DMS53 treated with DMSO at 0.1 percent for 48 hours (cell line): Measurements from ENCODE around the gene MDM1.

Experiments used
- DNase-seq: peaks from one replicate; lab custom pipeline; 2025; ENCODE audit not compliant: unreplicated experiment; lab: John Stamatoyannopoulos, UW

MDM1 gene

GRCh38 chr12:68280240-68280639 lies 51.9 kb downstream of the MDM1 start:
- DNase-seq: no peak

DNA sequence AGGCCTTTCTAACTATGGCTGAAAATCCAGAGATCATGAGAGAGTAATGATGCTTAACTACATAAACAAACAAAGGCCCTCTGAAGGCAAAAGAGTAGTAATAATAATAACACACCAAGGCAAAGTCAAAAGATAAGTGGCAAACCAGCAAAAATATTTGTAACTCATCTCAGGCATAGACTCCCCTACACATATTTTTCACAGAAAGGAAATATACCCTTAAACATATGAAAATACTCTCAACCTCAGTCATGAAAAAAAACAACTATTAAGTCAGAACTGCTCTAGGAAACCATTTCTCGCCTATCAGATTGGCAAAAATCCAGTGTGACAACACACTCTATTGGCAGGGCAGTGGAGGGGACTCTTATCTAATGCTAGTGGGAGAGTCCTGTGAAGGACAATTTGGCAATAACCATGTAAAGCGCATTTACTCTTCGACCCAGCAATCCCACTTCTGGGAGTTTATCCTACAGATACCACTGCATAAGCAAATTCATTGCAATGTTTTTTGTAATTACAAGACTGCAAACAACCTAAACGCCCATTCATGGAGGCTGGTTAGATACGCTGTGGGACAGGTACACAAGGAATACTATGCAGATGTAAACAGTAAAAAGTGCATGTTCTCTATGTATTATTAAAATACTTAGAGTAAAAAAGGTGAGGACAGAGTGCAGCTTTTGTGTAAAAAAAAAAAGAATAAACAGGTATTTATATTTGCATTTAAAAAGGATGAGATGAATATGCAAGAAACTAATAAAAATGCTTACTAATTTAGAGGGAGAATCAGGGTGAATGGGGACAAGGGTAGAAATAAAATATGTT lies 52.7 kb downstream of the MDM1 start:
- DNase-seq: no peak

DNA sequence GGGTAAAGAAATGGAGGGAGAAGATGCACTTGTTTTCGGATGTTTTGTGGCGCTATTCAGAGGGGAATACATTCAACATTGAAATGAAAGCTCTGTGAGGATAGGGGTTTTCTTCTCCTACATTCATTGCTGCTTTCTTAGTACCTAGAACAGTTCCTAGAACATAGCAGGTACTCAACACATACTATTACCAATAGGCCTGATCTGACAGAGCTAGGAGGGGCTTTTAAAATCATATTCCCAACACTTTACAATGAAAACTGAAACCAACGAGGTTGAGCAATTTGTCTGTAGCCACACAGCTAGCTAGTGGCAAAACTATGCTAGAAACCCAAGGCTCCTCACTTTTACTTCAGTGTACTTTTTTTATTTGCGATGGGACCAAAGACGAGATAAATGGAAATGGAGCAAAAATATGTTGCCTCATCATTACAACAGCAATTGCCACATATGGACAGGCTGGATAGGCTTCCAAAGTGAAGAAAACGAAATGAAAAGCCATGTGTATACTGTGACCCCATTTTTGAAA lies 55.7 kb downstream of the MDM1 start:
- no peak for DNase-seq

DNA sequence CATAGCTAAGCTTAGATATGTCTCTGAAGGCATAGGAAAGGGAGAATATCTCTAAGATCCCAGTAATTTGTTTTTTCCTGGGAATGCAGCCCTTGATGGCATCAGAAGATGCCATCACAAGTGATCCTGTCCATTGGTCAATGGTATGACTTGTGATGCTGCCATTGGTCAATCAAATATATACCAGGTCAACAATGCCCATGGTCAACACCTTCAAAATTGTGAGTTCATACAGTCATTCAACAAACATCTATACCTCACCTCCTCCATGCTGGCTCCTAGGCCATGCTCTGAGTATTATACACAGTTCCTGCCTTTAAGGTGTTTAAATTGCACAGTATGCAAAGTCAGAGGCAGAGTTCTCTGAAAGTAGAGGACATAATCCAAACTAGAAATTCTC lies 59.4 kb downstream of the MDM1 start:
- DNase-seq: no peak

DNA sequence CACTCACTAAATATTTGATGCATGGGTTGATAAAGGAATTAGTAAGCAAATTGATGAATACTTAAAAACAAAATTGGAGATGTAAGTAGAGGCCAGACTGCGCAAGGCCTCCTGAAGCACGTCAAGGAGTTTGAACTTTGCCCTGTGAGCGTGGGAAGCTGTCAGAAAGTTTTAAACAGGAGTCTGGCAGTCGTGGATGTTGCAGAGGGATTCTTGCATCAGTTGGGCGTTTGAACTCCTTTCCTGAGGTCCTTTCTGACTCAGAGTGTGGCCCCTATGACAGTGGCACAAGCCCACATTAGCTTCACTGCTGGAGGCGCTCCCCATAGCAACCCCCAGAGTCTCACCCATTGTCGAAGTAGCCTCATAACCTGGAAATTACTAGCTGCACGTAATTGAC lies 60.8 kb downstream of the MDM1 start:
- DNase-seq: no peak

DNA sequence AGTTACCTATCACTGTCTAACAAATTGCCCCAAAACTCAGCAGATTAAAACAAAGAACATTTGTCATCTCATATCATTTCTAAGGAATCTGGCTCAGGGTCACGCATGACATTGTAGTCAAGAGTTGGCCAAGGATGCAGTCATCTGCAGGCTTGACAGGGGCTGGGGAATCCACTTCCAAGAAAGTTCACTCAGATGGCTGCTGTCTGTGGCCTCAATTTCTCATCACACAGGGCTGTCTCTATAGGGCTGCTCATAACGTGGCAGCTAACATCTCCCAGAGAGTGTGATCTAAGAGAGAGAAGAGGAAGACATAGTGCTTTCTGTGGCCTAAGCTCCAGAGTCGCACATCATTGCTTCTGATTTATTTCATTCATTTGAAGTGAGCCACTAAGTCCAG lies 61.8 kb downstream of the MDM1 start:
- DNase-seq: no peak

DNA sequence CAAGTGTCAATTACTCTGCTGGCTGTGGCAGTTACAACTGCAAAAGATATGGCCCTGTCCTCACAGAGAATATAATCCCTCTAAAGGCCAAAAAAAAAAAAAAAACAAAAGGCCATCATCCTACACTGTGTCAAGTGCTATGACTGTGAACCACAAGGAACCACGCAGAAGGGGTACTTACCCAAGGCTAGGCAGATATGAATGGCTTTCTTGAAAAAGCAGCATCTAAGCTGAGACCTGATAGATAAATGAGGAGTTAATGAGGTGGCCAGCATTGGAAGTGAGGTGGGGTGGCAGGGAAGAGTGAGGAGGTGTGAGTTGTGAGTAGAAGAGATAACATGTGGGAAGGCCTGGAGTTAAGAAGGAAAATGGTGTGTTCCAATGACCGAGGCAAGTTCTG lies 62.4 kb downstream of the MDM1 start:
- no peak for DNase-seq

DNA sequence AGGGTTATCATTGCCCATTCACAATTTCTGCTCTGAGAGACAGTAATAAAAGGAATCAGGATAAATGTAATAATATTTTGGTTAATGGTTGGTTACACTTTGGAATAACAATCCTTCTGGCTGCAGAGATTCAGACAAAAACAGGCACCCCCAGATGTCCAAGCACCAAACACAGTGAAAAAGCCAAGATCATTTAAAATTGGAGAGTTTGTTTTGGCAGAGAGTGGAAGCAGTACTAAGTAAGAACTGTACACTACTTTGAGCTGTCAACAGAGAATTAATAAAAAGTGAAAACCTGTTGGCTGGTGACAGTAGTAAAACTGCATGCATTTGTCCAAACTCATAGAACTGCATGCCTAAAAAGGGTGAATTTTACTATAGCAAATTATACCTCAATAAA lies 63.2 kb downstream of the MDM1 start:
- DNase-seq: no peak

DNA sequence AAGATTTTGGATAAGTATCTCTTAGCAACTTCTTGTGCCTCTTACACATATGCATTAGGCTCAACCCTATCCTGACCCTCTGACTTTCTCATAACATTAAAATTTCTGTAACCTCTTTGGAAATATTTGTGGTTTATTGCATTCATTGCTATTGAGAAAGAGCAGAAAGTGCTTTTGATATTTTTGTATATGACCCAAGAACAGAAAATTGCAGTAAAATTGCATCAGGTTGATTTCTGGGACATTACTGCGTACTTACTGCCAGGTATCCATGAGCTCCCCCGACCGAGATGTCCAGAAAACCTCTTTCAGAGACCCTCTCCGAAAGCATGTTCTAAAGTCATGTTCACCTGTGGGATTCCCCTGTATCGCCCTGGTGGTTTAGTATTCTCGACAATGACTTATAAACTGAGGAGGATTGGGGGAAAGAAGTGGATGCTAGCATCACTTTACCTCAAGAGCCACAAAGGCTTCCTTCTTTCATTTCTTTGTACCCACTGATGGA lies 64.2 kb downstream of the MDM1 start:
- DNase-seq: no peak

GRCh38 chr12:68264857-68265256 lies 67.3 kb downstream of the MDM1 start:
- DNase-seq: no peak

DNA sequence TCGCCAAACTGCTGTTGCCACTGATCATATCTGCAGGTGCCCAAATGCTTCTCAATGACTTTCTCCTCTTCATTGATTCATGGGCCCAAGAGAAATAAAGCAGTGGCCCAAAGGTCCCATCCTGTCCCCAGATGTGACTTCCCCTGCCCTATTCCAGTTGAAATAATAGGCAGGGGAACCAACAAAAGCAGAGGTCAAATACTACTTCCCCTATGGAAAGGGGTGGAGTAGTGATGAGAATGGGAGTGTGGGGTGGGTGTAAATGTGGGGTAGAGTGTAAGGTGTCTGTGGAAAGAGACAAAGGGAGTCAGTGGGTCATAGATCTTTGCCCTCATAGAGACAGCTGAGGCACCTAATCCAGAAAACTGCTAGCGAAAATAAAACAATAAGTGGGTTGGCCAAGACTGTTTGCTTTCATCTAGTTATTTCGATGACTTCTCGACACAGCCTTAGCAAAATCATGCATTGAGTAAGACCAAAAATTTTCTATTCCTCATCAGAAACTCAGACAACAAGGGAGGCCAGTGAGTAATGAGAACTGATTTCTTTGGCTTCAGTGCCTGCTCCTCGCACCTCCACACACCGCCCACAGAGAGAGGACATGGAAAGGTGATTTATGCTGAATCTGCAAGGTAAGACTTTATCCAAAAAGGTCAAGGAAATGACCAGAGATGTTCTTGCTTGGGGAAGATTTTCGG lies 67.9 kb downstream of the MDM1 start:
- no peak for DNase-seq

DNA sequence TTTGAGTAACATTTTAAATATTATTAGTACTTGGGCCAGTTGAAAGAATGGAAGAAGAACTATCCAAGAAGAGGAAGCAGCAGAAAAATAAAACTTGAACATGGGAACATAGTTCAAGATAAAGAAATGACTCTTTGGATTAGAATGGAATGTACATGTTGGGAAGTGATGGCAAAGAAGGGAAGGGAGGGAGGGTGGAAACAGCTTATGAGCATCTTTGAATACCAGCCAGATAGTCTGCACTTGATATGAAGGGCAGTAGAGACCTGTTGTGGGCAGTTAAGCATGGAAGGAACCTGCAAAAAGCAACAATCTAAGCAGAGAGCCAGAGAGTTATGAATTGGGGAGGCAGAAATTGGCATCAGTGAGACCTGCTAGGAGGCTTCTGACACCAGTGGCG lies 68.8 kb downstream of the MDM1 start:
- DNase-seq: no peak

DNA sequence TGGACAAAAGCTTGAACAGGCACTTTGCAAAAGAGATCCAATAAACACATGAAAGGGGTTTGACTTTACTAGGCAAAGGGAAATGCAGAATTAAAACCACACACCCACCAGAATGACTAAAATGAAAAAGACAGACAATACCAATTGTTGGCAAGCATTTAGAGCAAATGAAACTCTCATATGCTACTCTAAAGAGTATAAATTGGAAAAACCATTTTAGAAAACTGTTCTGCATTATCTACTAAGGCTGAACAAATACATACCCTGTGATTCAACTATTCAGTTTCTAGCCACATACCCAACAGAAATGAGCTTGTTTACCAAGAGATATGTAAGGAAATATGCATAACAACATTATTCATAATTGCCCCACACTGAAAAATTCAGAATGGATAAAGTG lies 70.3 kb downstream of the MDM1 start:
- DNase-seq: no peak

DNA sequence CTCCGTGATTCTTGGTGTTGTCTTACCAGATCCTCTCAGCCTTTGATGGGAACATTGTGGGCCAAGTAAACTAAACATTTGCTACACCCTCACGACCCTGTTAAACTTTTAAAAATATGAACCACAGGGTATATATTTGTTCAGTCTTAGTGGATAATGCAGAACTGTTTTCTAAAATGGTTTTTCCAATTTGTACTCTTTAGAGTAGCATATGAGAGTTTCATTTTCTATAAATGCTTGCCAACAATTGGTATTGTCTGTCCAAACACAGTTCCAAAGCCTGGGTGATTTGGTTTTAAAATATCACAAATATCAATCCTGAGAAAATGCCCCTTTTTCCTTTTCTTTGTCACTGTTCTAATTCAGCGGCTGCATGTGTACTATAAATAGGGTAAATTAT lies 72.0 kb downstream of the MDM1 start:
- no peak for DNase-seq

- DNase-seq: no peak
Observed at GRCh38 chr12:68259318-68259940, 72.7 kb downstream of the MDM1 start.

DNA sequence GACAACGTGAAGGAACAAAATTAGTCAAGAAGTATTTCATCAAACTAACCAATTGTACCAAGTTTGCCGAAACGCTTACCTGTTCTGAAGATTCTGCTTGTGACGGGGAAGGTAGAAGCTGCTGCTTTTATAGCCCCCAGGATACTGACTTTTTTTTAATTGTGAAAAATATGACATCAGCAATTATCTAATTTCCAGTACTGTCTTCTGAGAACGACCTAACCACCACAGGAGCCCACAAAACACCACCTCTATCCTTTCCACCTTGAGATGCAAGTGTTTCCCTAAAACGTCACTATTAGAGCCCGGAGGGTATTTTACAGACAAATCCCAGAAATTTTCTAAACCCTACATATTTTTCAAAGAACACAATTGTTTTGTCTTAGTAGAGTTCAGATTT lies 78.7 kb downstream of the MDM1 start, which contains the start of gene IL22:
IL22 (minus strand) TSS at position 101 of the 400 bp plus-strand sequence. CDS start 156 bp downstream, outside the sequence.
- DNase-seq: no peak

- no peak for DNase-seq
Observed at GRCh38 chr12:68252077-68252476, 80.1 kb downstream of the MDM1 start.

GRCh38 chr12:68250454-68250853 lies 81.7 kb downstream of the MDM1 start:
- DNase-seq: no peak

DNA sequence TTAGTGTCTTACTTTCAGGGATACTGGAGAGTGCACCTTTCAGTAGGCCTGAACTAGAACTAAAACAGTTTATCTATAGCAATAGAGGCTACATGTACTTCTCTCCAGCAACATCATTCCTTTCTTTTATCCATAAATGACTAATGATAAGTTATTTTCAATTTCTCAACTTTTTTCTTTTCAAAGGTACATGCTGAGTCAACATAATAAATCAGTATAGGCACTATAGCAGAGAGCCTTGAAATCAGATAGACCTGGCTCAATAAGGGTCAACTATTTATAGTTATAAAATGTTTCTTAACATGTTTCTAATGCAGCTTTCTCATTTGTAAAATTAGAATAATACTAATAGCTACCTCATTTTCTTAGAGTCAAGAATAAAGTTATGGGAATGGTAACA lies 84.4 kb downstream of the MDM1 start:
- no peak for DNase-seq

DNA sequence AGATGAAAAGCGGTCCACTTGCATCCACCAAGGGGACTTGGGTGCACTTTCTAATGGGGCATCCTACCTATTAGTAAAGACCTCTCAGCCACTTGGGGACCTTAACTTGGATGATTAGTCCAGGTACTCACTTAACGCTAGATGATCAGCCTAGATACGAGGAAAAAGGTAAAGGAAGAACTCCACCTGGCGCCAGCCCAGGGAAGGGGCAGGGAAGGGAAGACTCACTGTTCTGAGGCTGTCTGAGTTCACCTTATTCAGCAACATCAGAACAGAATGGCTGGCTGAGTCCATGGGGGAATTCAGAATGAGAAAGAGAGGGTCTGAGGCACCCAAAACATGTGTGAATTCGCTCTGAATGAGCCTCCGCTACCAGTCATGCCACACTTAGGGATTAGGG lies 85.8 kb downstream of the MDM1 start:
- DNase-seq: no peak

DNA sequence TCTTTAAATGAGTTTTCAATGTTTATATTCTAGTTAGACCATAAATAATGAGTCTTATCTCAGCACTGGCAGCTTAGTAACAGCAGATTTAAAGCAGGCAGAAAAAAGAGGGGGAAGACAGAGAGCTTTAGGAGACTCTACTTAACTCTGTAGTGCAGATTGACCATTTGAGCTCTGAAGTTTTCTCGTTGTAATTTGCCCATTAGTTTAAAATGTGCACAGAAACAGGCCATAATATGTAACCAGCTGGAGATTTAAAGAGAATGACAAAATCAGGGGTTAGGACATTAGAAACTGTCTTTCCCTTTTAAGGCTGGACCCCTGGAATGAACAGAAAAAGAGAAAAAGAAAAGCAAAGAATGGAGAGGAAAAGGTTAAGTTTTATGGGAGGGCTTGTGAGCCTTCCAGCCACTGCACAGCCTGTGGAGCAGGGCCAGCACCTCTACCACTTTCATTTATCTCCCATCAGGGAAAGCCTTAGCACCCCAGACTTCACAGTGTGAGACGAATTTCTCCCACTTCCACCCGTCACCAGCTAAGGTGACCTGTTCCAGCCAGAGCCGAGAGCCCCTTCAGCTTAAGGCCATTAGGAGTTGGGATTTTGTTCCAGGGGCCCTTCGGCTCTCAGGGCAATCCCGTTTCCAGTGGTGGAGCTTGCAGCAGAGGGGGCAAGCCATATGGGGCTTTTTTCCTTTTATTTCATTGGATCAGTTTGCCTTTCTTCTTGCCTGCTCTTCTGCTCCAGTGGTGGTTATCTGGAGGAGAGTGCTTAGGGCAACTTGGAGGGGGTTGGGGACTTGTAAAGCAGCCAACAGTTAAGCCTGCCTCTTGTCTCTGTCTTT lies 86.8 kb downstream of the MDM1 start:
- no peak for DNase-seq
